CD14-positive monocyte (primary cell): ENCODE data around the gene HSPB8. TPM values are rescaled to one million over a fixed set of nuclear protein-coding genes. Genes with fewer than 3 reads are reported as not detected.

ENCODE experiments used
- DNase-seq, 3 donors: peaks; one replicate each; pipeline ENCODE4 v3.0.0-alpha.2; 2011 to 2022
- H2AFZ ChIP-seq: 2 replicates; pipeline ENCODE4 v1.6.0; 2012; ENCODE audit warnings: mild to moderate bottlenecking, low read depth, low read length, inconsistent platforms; ENCODE audit not compliant: insufficient read depth, poor library complexity, severe bottlenecking
- H3K27ac ChIP-seq, 2 donors: 1 replicate in 1 of 2; 2 replicates in 1 of 2; pipeline ENCODE4 v1.5.1; 2012 to 2013; ENCODE audit warnings: low read length in 2 of 2, control low read depth in 1 of 2, inconsistent platforms in 1 of 2, low read depth in 1 of 2, mild to moderate bottlenecking in 1 of 2
- H3K27me3 ChIP-seq, 2 donors: one replicate each; pipeline versions ENCODE4 v1.6.0 to v1.6.1; 2011 to 2013; ENCODE audit warnings: low read length in 2 of 2; ENCODE audit not compliant: control insufficient read depth in 2 of 2, insufficient read depth in 2 of 2
- H3K36me3 ChIP-seq, 2 donors: replicated peaks in 1 of 2; 1 replicate in 1 of 2; 2 replicates in 1 of 2; pipeline versions ENCODE4 v1.5.1 to v1.6.1; 2012 to 2013; ENCODE audit warnings: low read length in 2 of 2, control low read depth in 1 of 2, inconsistent platforms in 1 of 2, mild to moderate bottlenecking in 1 of 2; ENCODE audit not compliant: insufficient read depth in 2 of 2, control insufficient read depth in 1 of 2
- H3K4me1 ChIP-seq, 2 donors: 1 replicate in 1 of 2; 2 replicates in 1 of 2; pipeline versions ENCODE4 v1.5.1 to v1.6.1; 2012 to 2013; ENCODE audit warnings: low read length in 2 of 2, control low read depth in 1 of 2, inconsistent platforms in 1 of 2, mild to moderate bottlenecking in 1 of 2, moderate library complexity in 1 of 2; ENCODE audit not compliant: insufficient read depth in 2 of 2, control insufficient read depth in 1 of 2
- H3K4me2 ChIP-seq: replicated peaks from 2 replicates; pipeline ENCODE3; 2012; ENCODE audit warnings: low read length, moderate library complexity, mild to moderate bottlenecking; ENCODE audit not compliant: poor library complexity, severe bottlenecking; ENCODE audit errors: extremely low read depth
- H3K4me3 ChIP-seq, 3 experiments: fragments of 200-600 bp in 1 of 3; sonication (generic) in 1 of 3; replicated peaks in 1 of 3; 1 replicate in 2 of 3; 2 replicates in 1 of 3; pipeline ENCODE4 v1.5.1; 2011 to 2013; ENCODE audit warnings: low read length in 3 of 3, mild to moderate bottlenecking in 3 of 3, control low read depth in 2 of 3, low read depth in 2 of 3, inconsistent platforms in 1 of 3, moderate library complexity in 1 of 3
- H3K79me2 ChIP-seq: 2 replicates; pipeline ENCODE4 v1.6.0; 2012; ENCODE audit warnings: mild to moderate bottlenecking, control low read depth, inconsistent platforms, low read length, moderate library complexity; ENCODE audit not compliant: insufficient read depth
- H3K9ac ChIP-seq: 2 replicates; pipeline ENCODE4 v1.6.0; 2017; ENCODE audit warnings: low read length, mild to moderate bottlenecking; ENCODE audit not compliant: insufficient read depth, poor library complexity, severe bottlenecking
- H3K9me3 ChIP-seq, 2 donors: replicated peaks in 1 of 2; 1 replicate in 1 of 2; 2 replicates in 1 of 2; pipeline versions ENCODE4 v1.5.1 to v1.6.1; 2012 to 2013; ENCODE audit warnings: low read length in 2 of 2, control low read depth in 1 of 2; ENCODE audit not compliant: control insufficient read depth in 1 of 2, insufficient read depth in 1 of 2
- H4K20me1 ChIP-seq: 2 replicates; pipeline ENCODE4 v1.6.0; 2012; ENCODE audit warnings: mild to moderate bottlenecking, low read length, control low read depth, moderate library complexity; ENCODE audit not compliant: insufficient read depth
- H3K27ac Mint-ChIP-seq, 7 donors: one replicate each; pipeline ENCODE4 v1.8.0; 2020; ENCODE audit warnings: mild to moderate bottlenecking in 7 of 7, mixed read lengths in 7 of 7, moderate library complexity in 6 of 7, inconsistent platforms in 2 of 7
- H3K27me3 Mint-ChIP-seq, 3 donors: one replicate each; pipeline ENCODE4 v1.8.0; 2021 to 2022; ENCODE audit warnings: low read depth in 3 of 3, mild to moderate bottlenecking in 3 of 3, mixed read lengths in 3 of 3, moderate library complexity in 3 of 3, inconsistent platforms in 1 of 3
- H3K36me3 Mint-ChIP-seq, 2 donors: one replicate each; pipeline ENCODE4 v1.8.0; 2020; ENCODE audit warnings: mixed read lengths in 2 of 2, inconsistent platforms in 1 of 2, mild to moderate bottlenecking in 1 of 2
- H3K4me1 Mint-ChIP-seq: one replicate; pipeline ENCODE4 v1.8.0; 2020; ENCODE audit warnings: mild to moderate bottlenecking, mixed read lengths
- H3K4me3 Mint-ChIP-seq, 2 donors: one replicate each; pipeline ENCODE4 v1.8.0; 2020; ENCODE audit warnings: mild to moderate bottlenecking in 2 of 2, mixed read lengths in 2 of 2, moderate library complexity in 1 of 2
- H3K9me3 Mint-ChIP-seq, 7 donors: one replicate each; pipeline ENCODE4 v1.8.0; 2020 to 2022; ENCODE audit warnings: mixed read lengths in 7 of 7, mild to moderate bottlenecking in 6 of 7, moderate library complexity in 6 of 7, inconsistent platforms in 2 of 7
- WGBS: methylation state at CpG from one replicate; pipeline ENCODE4 v1.1.5; 2013; ENCODE audit warnings: missing lambda C conversion rate; ENCODE audit not compliant: insufficient coverage; 5-methylcytosine and 5-hydroxymethylcytosine counted together
- intact Hi-C, 2 donors: fragments of 100-400 bp; cut with micrococcal nuclease; formaldehyde crosslinking; loops; one replicate each; pipeline versions ENCODE4 v1.15.0 to v1.15.1; 2023
- polyA plus RNA-seq, 3 donors: library from polyadenylated mRNA; depleted of rRNA in 1 of 3; unstranded in 2 of 3; stranded (reverse) in 1 of 3; fragments of 300-500 nt in 2 of 3; fragments of >200 nt in 1 of 3; fragmentation: Illumina TruSeq in 2 of 3; gene quantifications; 1 replicate in 2 of 3; 2 replicates in 1 of 3; pipeline ENCODE4 v1.2.3, GENCODE V29; 2012 to 2021
- TF ChIP-seq, protein P1 (sequence below): fragments of 200-600 bp; IDR thresholded peaks from one replicate; pipeline ENCODE4 v1.8.0; 2022; ENCODE audit warnings: antibody characterized with exemption, mild to moderate bottlenecking

The HSPB8 gene
- polyA plus RNA-seq, 3 donors = not detected

DNA sequence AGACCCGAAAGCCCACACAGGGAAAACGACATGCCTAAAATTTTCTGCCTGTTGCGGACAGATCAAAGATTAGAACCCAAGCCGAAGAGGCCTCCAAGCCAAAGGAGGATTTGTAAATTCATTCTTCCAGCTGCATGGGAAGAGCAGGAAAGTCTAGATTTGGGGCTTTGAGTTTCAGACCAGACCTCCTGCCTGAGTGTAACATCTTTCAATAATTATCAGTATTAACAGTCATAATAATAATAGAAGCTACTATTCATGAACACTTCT lies 1.7 kb upstream of the HSPB8 start:
- H3K9ac ChIP-seq = no peak overlapping the region
- WGBS = 88% methylated on average over 3 of the region's 4 CpGs
- TF ChIP-seq, protein P1, sequence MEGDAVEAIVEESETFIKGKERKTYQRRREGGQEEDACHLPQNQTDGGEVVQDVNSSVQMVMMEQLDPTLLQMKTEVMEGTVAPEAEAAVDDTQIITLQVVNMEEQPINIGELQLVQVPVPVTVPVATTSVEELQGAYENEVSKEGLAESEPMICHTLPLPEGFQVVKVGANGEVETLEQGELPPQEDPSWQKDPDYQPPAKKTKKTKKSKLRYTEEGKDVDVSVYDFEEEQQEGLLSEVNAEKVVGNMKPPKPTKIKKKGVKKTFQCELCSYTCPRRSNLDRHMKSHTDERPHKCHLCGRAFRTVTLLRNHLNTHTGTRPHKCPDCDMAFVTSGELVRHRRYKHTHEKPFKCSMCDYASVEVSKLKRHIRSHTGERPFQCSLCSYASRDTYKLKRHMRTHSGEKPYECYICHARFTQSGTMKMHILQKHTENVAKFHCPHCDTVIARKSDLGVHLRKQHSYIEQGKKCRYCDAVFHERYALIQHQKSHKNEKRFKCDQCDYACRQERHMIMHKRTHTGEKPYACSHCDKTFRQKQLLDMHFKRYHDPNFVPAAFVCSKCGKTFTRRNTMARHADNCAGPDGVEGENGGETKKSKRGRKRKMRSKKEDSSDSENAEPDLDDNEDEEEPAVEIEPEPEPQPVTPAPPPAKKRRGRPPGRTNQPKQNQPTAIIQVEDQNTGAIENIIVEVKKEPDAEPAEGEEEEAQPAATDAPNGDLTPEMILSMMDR = no peak
- peaks cover 0 to 13% of the 10 kb centered on the region in 2 donors for H3K27me3 ChIP-seq
- no peaks in the 10 kb centered on the region for H3K9me3 ChIP-seq
- no peaks in the 10 kb centered on the region for H4K20me1 ChIP-seq
- Mint-ChIP-seq H3K36me3 (no peaks in the 10 kb centered on the region), H3K27me3 (peaks cover 17 to 23% (median 17%) of the 10 kb centered on the region in 3 donors), H3K9me3 (no peaks in the 10 kb centered on the region), H3K4me3 (no peak overlapping the region), H3K4me1 (no peaks in the 10 kb centered on the region), H3K27ac (no peak overlapping the region)
- no peak overlapping the region for H2AFZ ChIP-seq
- H3K4me1 ChIP-seq = no peaks in the 10 kb centered on the region
- intact Hi-C loops = no loop called here
- H3K4me3 ChIP-seq = no peak overlapping the region
- H3K27ac ChIP-seq = no peak overlapping the region
- H3K36me3 ChIP-seq = no peaks in the 10 kb centered on the region
- DNase-seq = no peak
- no peak overlapping the region for H3K4me2 ChIP-seq
- H3K79me2 ChIP-seq = no peaks in the 10 kb centered on the region

DNA sequence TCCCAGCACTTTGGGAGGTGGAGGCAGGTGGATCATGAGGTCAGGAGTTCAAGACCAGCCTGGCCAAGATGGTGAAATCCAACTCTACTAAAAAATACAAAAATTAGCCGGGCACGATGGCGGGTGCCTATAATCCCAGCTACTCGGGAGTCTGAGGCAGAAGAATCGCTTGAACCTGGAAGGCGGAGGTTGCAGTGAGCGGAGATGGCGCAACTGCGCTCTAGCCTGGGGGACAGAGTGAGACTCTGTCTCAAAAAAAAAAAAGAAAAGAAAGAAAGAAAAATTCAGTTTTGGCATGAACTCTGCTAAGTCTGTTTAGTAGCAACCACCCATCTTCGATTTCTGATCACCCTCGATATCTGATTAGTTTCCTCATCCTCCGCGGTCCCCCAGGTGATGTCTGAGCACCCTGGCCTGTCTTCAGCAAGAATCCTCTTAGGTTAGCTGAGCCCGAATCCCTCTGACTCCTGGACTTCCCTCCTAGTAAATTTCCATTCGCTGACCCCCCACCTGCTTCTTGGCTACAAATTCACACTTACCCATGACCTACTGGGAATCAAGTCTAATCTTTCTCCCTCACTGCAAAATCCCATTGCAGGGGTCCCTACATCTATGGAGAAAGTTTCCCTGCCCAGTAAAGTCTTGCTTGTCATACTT lies 879 bp upstream of the HSPB8 start:
- intact Hi-C loops = no loop called here
- peaks cover 17 to 23% (median 17%) of the 10 kb centered on the region in 3 donors for H3K27me3 Mint-ChIP-seq
- H3K36me3 Mint-ChIP-seq = no peaks in the 10 kb centered on the region
- H3K9ac ChIP-seq = no peak overlapping the region
- no peaks in the 10 kb centered on the region for H4K20me1 ChIP-seq
- 95% methylated on average over 13 of the region's 15 CpGs for WGBS
- H3K27me3 ChIP-seq = peaks cover 0 to 13% of the 10 kb centered on the region in 2 donors
- no peak for DNase-seq
- no peaks in the 10 kb centered on the region for H3K9me3 ChIP-seq
- no peak overlapping the region for H3K27ac Mint-ChIP-seq
- H3K9me3 Mint-ChIP-seq = no peaks in the 10 kb centered on the region
- H3K36me3 ChIP-seq = no peaks in the 10 kb centered on the region
- no peaks in the 10 kb centered on the region for H3K79me2 ChIP-seq
- H3K4me3 ChIP-seq = no peak overlapping the region
- no peaks in the 10 kb centered on the region for H3K4me1 ChIP-seq
- H3K4me2 ChIP-seq = no peak overlapping the region
- TF ChIP-seq, protein P1 = no peak
- no peak overlapping the region for H3K27ac ChIP-seq
- H3K4me3 Mint-ChIP-seq = peak overlapping the region in 1 of 2 donors; percentile 28
- no peak overlapping the region for H2AFZ ChIP-seq
- H3K4me1 Mint-ChIP-seq = no peaks in the 10 kb centered on the region
